ENCODE data around the gene CXCL13.
"Not testable (repeated sequence)": the region's sequence is repeated elsewhere in the genome, so short reads cannot be mapped to it uniquely, and the experiment has no call there.

CXCL13 gene, protein sequence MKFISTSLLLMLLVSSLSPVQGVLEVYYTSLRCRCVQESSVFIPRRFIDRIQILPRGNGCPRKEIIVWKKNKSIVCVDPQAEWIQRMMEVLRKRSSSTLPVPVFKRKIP

DNA sequence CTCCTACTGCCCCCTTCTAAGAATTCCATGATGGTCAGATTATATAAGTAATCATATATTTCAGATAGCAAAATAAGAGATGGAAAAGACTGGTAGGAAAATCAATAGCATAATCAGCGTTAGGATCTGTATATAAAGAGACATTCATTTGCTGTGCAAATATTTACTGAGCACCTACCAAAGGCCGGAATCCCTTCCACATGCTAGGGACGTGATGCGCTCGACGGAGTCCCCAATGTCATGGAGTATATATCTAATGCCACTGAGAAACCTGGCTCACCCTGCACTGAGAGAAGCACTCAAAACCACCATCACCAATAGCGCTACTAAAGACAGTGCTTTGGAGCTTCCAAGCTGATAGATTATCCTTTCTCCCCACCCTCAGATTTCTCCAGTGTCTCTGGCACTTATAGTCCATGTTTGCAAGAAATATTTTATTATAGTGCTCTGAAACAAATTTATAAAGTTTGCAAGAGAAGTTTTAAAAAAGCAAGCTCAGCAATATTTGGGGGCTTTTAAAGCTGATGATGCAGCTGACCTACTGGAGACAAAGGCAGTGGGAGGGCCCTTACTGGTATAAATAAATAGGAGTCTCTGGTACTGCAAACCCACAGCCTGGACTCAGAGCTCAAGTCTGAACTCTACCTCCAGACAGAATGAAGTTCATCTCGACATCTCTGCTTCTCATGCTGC, at the start of gene CXCL13:
Gene CXCL13 (plus strand): TSS at position 611 of the 693 bp plus-strand sequence. CDS start 46 bp downstream, at position 657.
- H3K36me3 Mint-ChIP-seq, result no peaks in the 10 kb centered on the region
- no peak within 1 kb of the TSS for H3K27ac Mint-ChIP-seq
- ATAC-seq, result no peak
- no peaks in the 10 kb centered on the region for H3K4me1 Mint-ChIP-seq
- H3K4me3 Mint-ChIP-seq, result no peak within 1 kb of the TSS
- no peaks in the 10 kb centered on the region for H3K9me3 Mint-ChIP-seq
- H3K27me3 Mint-ChIP-seq, result no peaks in the 10 kb centered on the region

DNA sequence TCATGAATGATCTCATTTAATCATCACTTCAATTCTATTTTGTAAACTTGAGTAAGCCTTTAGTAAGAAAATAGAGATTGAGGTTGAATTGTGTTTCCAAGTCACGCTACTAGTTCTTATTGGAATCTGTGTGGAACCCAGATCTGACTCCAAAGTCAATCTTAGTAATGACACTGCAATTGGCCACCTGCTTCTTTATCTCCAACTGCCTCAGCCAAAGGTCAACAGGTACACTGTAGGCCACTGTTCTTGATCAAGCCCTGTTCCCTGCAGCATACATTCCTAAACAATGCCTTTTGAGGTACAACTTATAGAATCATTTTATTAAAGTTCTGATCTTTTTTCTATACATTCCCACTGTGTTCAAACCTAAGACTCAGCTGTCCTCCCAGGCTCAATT, 45.5 kb upstream of the CXCL13 start:
- H3K9me3 Mint-ChIP-seq, result no peaks in the 10 kb centered on the region
- no peaks in the 10 kb centered on the region for H3K36me3 Mint-ChIP-seq
- H3K27ac Mint-ChIP-seq, result no peak overlapping the region
- no peak overlapping the region for H3K4me3 Mint-ChIP-seq
- H3K4me1 Mint-ChIP-seq, result no peaks in the 10 kb centered on the region
- no peaks in the 10 kb centered on the region for H3K27me3 Mint-ChIP-seq
- ATAC-seq, result no peak

DNA sequence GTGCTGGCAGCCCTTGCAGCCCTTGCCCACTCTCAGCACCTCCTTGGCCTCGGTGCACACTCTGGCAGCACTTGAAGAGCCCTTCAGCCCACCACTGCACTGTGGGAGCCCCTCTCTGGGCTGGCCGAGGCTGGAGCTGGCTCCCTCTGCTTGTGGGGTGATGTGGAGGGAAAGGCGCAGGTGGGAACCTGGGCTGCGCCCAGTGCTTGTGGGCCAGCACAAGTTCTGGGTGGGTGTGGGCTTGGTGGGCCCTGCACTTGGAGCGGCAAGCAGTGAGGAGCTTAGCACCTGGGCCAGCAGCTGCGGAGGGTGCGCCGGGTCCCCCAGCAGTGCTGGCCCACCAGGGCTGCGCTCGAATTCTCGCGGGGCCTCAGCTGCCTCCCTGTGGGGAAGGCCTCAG, 43.9 kb upstream of the CXCL13 start:
- not testable (repeated sequence) for H3K4me1 Mint-ChIP-seq, H3K27me3 Mint-ChIP-seq, H3K27ac Mint-ChIP-seq, H3K4me3 Mint-ChIP-seq, H3K9me3 Mint-ChIP-seq, ATAC-seq, H3K36me3 Mint-ChIP-seq

DNA sequence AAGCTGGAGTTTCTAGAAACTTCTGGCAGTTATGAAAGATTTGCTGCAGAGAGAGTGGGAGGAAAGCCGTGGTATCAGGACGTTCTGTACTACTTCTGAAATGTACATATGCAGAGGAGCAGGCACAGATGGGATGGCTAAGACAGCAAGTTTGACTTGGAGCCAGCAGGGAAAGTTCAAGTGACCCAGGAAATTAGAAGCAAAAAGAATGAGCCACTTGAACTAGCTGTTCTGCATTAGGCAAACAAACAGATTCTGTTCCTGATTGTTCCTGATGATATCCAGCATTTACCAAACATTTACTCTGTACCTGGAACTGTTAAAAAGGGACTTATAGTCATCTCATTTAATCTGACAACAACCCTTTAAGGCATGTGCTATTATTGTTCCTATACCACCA, 41.4 kb upstream of the CXCL13 start:
- Mint-ChIP-seq H3K4me1 (no peaks in the 10 kb centered on the region), H3K36me3 (no peaks in the 10 kb centered on the region), H3K4me3 (no peak overlapping the region), H3K27ac (no peak overlapping the region), H3K27me3 (peaks cover 17% of the 10 kb centered on the region), H3K9me3 (peaks cover under 1% of the 10 kb centered on the region)
- ATAC-seq, result no peak

DNA sequence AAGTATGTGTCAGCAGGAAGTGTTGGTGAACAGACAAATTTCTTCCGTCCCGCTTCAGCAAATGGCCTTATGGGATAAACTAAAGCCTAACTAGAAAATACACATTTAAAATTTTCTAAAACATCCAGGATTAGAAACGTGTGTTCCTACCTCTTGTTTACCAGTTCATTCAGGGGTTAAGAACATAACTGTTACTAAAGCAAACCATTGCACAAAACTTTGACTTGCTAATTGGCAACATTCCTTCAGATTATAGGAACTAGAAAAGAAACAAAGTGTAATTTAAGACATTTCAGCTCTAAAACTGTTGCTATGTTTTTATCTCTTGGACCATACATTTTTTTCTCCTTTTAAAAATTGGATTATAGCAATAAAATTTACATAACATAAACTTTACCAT, 39.5 kb upstream of the CXCL13 start:
- ATAC-seq, result no peak
- H3K36me3 Mint-ChIP-seq, result no peaks in the 10 kb centered on the region
- H3K4me1 Mint-ChIP-seq, result no peaks in the 10 kb centered on the region
- H3K27me3 Mint-ChIP-seq, result peaks cover 17% of the 10 kb centered on the region
- no peak overlapping the region for H3K4me3 Mint-ChIP-seq
- peaks cover 4% of the 10 kb centered on the region for H3K9me3 Mint-ChIP-seq
- no peak overlapping the region for H3K27ac Mint-ChIP-seq

DNA sequence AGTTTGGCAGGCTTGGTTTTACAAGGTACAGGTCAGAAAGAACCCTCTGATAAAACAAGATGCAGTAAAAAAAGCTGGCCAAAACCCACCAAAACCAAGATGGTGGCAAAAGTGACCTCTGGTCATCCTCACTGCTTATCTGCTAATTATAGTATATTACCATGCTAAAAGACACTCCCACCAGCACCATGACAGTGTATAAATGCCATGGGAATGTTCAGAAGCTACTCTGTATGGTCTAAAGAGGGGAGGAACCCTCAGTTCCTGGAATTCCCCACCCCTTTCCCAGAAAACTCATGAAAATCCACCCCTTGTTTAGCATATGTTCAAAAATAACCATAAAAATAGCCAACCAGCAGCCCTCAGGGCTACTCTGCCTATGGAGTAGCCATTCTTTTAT, 38.1 kb upstream of the CXCL13 start:
- Mint-ChIP-seq H3K27me3 (peaks cover 17% of the 10 kb centered on the region), H3K27ac (no peak overlapping the region), H3K4me1 (no peaks in the 10 kb centered on the region), H3K4me3 (no peak overlapping the region), H3K9me3 (peaks cover 4% of the 10 kb centered on the region), H3K36me3 (no peaks in the 10 kb centered on the region)
- no peak for ATAC-seq

DNA sequence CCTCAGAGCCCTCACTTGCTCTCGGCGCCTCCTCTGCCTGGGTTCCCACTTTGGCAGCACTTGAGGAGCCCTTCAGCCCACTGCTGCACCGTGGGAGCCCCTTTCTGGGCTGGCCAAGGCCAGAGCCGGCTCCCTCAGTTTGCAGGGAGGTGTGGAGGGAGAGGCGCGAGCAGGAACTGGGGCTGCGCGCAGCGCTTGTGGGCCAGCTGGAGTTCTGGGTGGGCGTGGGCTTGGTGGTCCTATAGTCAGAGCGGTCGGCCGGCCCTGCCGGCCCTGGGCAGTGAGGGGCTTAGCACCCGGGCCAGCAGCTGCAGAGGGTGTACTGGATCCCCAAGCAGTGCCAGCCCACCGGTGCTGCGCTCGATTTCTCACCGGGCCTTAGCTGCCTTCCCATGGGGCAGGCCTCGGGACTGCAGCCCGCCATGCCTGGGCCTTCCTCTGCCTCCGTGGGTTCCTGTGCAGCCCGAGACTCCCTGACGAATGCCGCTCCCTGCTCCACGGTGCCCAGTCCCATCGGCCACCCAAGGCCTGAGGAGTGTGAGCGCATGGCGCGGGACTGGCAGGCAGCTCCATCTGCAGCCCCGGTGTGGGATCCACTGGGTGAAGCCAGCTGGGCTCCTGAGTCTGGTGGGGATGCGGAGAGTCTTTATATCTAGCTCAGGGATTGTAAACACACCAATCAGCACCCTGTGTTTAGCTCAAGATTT, 35.0 kb upstream of the CXCL13 start:
- peaks cover 17% of the 10 kb centered on the region for H3K27me3 Mint-ChIP-seq
- H3K36me3 Mint-ChIP-seq, H3K27ac Mint-ChIP-seq, H3K4me3 Mint-ChIP-seq, H3K9me3 Mint-ChIP-seq, H3K4me1 Mint-ChIP-seq, ATAC-seq: not testable (repeated sequence)

DNA sequence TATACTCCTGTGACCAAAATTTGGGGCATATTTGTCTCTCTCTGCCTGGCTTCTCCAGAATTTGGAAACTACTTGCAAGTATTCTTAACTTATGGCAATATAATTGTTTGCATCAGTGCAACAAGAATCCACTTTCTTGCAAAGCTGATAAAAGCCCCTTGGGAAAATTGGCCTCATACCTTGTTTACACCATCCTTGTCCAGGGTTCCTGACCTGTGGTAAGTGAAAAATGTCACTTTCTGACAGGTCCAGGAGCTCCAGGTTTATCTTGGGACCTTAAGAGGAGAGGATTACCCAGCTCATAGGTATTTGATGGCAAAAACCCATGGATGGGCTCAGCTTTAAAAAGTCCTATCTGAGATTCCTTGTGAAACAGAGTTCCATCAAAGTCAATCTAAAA, 29.3 kb upstream of the CXCL13 start:
- peaks cover 9% of the 10 kb centered on the region for H3K27me3 Mint-ChIP-seq
- H3K27ac Mint-ChIP-seq, result no peak overlapping the region
- H3K4me3 Mint-ChIP-seq, result no peak overlapping the region
- ATAC-seq, result no peak
- H3K4me1 Mint-ChIP-seq, result peaks cover under 1% of the 10 kb centered on the region
- H3K36me3 Mint-ChIP-seq, result no peaks in the 10 kb centered on the region
- peaks cover 2% of the 10 kb centered on the region for H3K9me3 Mint-ChIP-seq

DNA sequence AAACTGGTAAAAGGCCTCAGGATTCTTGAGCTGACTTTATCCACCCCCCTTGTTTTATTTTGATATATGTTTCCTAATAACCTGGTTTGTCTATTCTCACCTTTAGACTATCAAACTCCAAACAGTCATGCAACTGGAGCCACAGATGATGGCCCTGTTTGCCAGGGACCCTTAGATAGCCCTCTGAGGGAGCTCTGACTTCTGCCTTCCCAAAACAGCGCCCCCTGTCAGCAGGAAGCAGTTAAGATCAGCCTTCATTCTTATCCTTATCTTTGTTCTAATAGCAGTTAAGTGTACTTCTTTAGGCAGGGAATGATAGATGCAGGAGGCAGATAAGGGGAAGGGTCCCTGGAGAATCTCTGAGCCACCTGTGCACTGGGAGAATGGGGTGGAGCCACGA, 27.5 kb upstream of the CXCL13 start:
- no peak overlapping the region for H3K27ac Mint-ChIP-seq

DNA sequence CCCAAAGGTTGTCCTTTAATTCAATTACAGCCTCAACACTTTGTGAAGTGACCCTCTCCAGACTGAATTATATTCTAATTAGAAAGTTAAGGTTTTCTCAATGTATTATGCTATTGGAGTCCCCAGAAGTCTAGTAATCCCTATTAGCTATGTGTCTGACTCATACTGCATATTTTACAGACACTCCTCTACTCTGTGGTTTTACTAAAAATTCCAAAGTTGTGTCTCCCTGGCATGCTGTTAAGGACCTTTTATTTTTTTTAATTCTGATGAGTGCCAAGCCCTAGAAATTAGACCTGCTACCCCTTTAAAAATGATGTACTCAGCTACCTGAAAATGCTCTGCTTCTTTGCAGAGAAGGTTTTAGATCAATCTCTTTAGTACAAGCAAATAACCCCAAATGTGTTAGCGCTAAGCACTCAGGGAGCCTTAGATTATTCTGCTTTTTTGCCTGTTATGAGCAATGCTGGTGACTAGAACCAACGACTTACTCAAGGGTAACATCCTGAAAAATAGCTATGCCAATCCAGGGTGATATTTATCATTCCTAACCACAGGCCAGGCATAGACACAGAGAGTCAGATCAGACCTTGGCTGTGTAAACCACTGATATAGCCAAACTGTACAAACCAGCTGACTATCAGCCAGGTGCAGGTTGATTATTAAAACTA, 26.1 kb upstream of the CXCL13 start:
- Mint-ChIP-seq H3K27ac (no peak overlapping the region), H3K36me3 (no peaks in the 10 kb centered on the region), H3K4me1 (peaks cover 6% of the 10 kb centered on the region), H3K27me3 (peaks cover 23% of the 10 kb centered on the region), H3K4me3 (no peak overlapping the region), H3K9me3 (no peaks in the 10 kb centered on the region)
- ATAC-seq, result no peak

More for the DNA sequence above, 27.5 kb upstream of the CXCL13 start:
- no peak for ATAC-seq
- H3K4me1 Mint-ChIP-seq, result peaks cover 6% of the 10 kb centered on the region
- no peaks in the 10 kb centered on the region for H3K9me3 Mint-ChIP-seq
- H3K4me3 Mint-ChIP-seq, result no peak overlapping the region
- no peaks in the 10 kb centered on the region for H3K36me3 Mint-ChIP-seq
- H3K27me3 Mint-ChIP-seq, result peaks cover 23% of the 10 kb centered on the region

DNA sequence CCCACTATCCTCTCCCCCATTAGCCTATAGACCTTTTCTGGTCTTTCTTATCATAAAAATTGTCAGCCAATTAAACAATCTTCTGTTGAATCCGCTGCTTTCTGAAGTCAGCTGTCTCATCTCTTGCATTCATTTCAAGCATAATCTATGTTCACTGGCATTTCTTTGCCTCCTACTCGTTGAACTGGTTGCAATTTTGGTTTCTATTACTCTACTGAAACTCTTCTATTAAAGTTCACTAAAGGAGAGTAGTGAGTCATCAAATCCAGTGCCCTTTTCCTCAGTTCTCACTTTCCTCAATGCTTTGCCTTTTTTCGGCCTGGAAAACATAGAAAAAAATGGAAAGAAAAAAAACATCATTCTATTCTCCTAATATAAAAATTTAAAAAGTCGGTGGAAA, 23.9 kb upstream of the CXCL13 start:
- Mint-ChIP-seq H3K27me3 (peaks cover 23% of the 10 kb centered on the region), H3K9me3 (no peaks in the 10 kb centered on the region), H3K4me1 (peaks cover 13% of the 10 kb centered on the region), H3K4me3 (peak overlapping the region; percentile 52), H3K27ac (peak overlapping the region; percentile 64), H3K36me3 (no peaks in the 10 kb centered on the region)
- peak; percentile 63 for ATAC-seq

DNA sequence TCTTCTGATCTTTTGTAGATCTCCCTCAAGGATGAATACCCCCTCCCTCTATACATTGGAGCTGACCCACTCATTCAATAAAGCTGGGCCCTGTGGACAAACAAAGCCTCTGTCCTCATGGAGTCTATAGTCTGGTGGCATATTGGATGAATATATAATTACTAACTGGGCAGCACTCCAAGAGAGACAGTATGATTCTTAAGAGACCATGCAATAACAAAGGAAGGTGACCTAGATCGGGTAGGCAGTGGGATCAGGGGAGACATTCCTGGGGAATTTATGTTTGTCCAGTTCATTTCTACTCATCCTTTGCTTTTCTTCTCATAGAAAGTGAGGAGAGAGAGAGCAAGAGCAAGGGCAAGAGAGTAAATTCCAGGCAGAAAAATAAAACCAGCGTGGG, 23.5 kb upstream of the CXCL13 start:
- H3K27ac Mint-ChIP-seq, result peak overlapping the region; percentile 64

DNA sequence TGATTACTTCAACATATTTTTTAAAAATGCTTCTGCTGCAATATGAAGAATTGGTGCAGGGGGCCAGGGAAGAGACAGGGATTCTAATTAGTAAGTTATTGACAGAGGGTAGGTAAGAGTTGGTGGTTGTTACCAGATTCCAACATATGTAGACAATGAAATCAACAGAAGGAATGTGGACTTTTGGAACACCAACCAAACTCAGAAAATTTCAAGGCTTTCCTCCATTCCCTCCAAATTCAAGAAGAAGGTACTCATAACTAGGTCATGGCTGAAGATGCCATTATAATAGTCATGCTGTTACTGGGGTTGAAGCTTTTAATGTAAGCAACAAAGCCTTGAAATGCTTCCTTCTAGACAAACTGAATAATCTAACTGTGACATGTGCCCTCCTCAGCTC, 22.9 kb upstream of the CXCL13 start:
- Mint-ChIP-seq H3K27ac (peak overlapping the region; percentile 64), H3K36me3 (no peaks in the 10 kb centered on the region), H3K4me1 (peaks cover 23% of the 10 kb centered on the region), H3K4me3 (no peak overlapping the region), H3K9me3 (no peaks in the 10 kb centered on the region), H3K27me3 (peaks cover 23% of the 10 kb centered on the region)
- no peak for ATAC-seq

More for the DNA sequence above, 23.5 kb upstream of the CXCL13 start:
- peaks cover 17% of the 10 kb centered on the region for H3K4me1 Mint-ChIP-seq
- no peaks in the 10 kb centered on the region for H3K36me3 Mint-ChIP-seq
- peaks cover 23% of the 10 kb centered on the region for H3K27me3 Mint-ChIP-seq
- no peak overlapping the region for H3K4me3 Mint-ChIP-seq
- no peaks in the 10 kb centered on the region for H3K9me3 Mint-ChIP-seq
- ATAC-seq, result no peak

DNA sequence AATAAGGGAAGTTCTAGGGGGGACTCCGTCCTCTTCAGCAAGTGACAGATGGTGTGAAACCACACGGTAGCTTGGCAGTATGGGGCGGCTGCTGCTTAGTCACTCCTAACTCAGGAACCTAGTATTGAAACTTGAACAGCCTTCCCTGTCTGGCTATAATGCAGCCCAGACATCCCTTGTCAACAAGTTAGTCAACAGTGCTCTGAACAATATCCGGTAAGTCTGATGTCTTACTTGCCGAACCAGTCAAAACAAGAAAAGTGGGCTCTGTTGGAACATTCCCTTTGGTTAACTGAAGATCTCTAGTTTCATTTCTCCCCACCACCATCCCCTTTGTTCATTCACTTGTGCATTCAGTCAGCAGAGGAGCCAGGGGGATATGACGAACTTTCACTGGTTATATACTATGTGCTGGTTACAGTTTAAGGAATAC, 18.7 kb upstream of the CXCL13 start:
- H3K36me3 Mint-ChIP-seq, result no peaks in the 10 kb centered on the region
- peaks cover 8% of the 10 kb centered on the region for H3K27me3 Mint-ChIP-seq
- H3K9me3 Mint-ChIP-seq, result no peaks in the 10 kb centered on the region
- peak; percentile 98 for ATAC-seq
- peaks cover 33% of the 10 kb centered on the region for H3K4me1 Mint-ChIP-seq
- peak overlapping the region; percentile 35 for H3K27ac Mint-ChIP-seq
- peak overlapping the region; percentile 16 for H3K4me3 Mint-ChIP-seq

DNA sequence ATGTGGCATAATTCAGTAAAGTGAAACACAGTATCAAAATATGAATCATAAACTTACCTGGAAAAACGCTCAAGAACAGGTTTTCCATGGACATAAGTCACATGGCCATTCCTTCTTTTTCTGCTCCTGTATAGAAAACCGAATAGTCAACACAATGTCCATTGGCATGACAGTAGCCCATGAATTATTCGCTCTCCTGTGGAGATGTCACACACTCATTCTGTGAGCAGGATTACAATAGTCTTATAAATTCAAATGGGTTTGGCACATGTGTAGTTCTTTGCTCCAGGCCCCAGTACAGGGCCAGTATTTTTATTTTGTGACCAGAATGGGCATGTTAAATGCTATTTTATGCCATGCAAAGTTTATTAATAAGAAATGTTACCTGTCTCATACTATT, 15.1 kb upstream of the CXCL13 start:
- no peaks in the 10 kb centered on the region for H3K9me3 Mint-ChIP-seq
- H3K27ac Mint-ChIP-seq, result no peak overlapping the region
- ATAC-seq, result no peak
- H3K36me3 Mint-ChIP-seq, result no peaks in the 10 kb centered on the region
- no peaks in the 10 kb centered on the region for H3K27me3 Mint-ChIP-seq
- H3K4me3 Mint-ChIP-seq, result no peak overlapping the region
- H3K4me1 Mint-ChIP-seq, result peaks cover 45% of the 10 kb centered on the region

Data from stimulated activated memory B cell treated with anti-CD40 and anti-IgM and Interleukin-4, amounts not matched to agents 10 μg/mL and 1 μg/mL and 100 μg/mL, for 72 hours (primary cell).